Hepatocyte (in vitro differentiated cells): ENCODE results near the gene ARHGAP42.

Experiments
- CTCF ChIP-seq: fragments of 200-600 bp; sonication (generic); IDR thresholded peaks from 2 replicates; pipeline ENCODE4 v1.5.1; 2016; ENCODE audit warnings: antibody characterized with exemption, mild to moderate bottlenecking; ENCODE audit not compliant: poor library complexity
- EZH2 ChIP-seq: fragments of 200-600 bp; sonication (generic); IDR thresholded peaks from 2 replicates; pipeline ENCODE4 v1.6.1; 2016; ENCODE audit warnings: antibody characterized with exemption, mild to moderate bottlenecking, borderline replicate concordance
- EZH2phosphoT487 ChIP-seq: fragments of 200-600 bp; sonication (generic); IDR thresholded peaks from one replicate; pipeline ENCODE4 v1.6.1; 2018; ENCODE audit warnings: antibody characterized with exemption, mild to moderate bottlenecking, low read depth, moderate library complexity; ENCODE audit not compliant: unreplicated experiment, severe bottlenecking

GRCh38 chr11:100930185-100930778 lies 243.2 kb downstream of the ARHGAP42 start:
- TF ChIP-seq CTCF = peak; percentile 79
- no peak for TF ChIP-seq EZH2
- no peak for TF ChIP-seq EZH2phosphoT487
